ENCODE data around the gene MYCBP2.
"Not testable (repeated sequence)": the region's sequence is repeated elsewhere in the genome, so short reads cannot be mapped to it uniquely, and the experiment has no call there.

The MYCBP2 gene

DNA sequence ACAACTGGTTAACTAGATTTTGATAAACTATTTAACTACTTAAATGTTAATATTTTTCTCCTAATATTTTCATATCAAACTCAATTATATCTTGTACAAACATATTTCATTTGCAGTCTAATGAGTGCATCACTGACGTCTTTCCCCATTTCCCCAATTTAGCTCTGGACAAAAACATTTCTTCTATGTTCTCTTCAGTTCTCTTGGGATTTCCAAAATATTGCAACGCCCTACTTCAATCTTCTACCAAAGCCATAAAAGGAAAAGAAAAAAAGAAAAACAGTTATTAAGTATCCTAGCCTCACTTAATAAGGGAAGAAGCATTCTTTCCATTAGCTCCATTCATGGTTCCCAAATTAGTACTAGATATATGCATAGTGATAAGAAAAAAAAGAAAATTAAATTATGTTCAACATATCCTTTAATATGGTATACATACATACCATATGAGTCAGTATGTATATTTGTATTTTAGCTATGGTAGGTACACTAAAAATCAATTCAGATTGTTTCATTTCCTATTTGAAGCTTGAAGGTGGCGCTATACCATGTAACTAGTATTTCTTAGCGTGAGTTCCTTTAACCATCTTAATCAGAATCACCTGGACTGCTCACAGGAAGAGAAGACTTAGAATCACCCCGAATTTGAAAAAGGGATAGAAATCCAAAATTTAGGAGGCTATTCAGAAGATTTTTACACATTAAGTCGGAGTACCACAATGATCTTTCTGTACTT, 309.8 kb downstream of the MYCBP2 start:
- Mint-ChIP-seq H3K9me3 (ENCODE audit: low read depth) (no peaks in the 10 kb centered on the region), H3K4me3 (no peak overlapping the region), H3K4me1 (ENCODE audit: low read depth) (peaks cover 80% of the 10 kb centered on the region), H3K27ac (peak overlapping the region; percentile 72), H3K27me3 (no peaks in the 10 kb centered on the region), H3K36me3 (peaks cover 14% of the 10 kb centered on the region)

DNA sequence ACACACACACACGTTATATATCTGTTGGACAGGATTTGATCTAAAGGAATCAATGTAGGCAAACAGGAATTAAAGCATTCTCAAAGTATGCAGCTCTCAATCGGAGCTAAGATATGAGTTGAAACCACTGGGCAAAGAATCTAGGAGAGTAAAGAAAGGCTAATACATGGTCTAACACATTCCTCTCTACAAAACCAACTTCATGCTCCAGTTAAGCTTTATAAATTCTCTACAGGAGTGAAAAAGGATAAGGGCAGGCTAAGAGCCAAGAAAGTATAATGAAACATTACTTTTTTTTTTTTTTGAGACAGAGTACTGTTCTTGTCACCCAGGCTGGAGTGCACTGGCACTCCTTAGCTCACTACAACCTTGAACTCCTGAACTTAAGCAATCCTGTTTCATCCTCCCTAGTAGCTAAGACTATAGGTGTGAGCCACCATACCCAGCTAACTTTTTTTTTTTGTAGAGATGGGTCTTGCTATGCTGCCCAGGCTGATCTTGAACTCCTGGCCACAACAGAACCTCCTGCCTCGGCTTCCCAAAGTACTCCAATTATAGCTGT, 310.6 kb downstream of the MYCBP2 start:
- H3K9me3 Mint-ChIP-seq (ENCODE audit: low read depth) = no peaks in the 10 kb centered on the region
- H3K36me3 Mint-ChIP-seq = peaks cover 14% of the 10 kb centered on the region
- no peaks in the 10 kb centered on the region for H3K27me3 Mint-ChIP-seq
- no peak overlapping the region for H3K4me3 Mint-ChIP-seq
- peak overlapping the region; percentile 55 for H3K27ac Mint-ChIP-seq
- H3K4me1 Mint-ChIP-seq (ENCODE audit: low read depth) = peaks cover 75% of the 10 kb centered on the region

DNA sequence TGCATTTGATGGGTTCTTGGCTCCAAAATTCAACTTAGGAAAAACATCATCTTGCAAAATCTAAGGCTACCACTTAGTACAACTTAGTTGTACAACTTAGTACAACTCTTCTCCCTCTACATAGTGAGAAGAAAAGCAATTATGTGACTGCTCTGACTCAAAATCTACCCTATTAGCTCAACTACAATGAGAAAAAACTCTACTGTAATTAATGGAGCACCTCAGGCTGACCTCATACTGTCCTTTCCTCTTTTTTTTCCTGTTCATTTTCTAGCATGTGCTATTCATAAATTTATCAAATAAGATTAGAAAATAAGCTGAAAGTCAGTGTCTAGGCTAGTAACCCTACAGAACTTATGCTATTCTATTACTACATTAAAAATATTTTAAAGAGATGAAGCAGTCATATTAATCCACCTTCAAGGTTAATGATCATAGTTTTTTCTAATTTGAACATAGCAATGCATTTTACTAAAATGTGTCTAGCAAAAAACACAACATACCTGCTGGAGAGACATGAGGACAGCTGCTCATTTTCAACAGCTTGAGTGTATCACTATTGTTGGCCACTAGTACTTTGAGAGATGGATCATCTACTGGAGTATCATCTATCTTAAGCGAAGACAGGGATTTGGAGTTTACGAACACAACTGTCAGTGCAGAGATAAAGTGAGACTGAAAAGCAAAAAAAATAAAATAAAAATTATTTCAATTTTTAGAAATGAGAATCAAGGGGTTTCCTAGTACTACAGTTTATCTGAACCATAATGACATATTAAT, 311.8 kb downstream of the MYCBP2 start:
- no peaks in the 10 kb centered on the region for H3K27me3 Mint-ChIP-seq
- H3K4me1 Mint-ChIP-seq (ENCODE audit: low read depth) = peaks cover 65% of the 10 kb centered on the region
- H3K27ac Mint-ChIP-seq = peak overlapping the region; percentile 64
- peaks cover 14% of the 10 kb centered on the region for H3K36me3 Mint-ChIP-seq
- no peak overlapping the region for H3K4me3 Mint-ChIP-seq
- no peaks in the 10 kb centered on the region for H3K9me3 Mint-ChIP-seq (ENCODE audit: low read depth)

DNA sequence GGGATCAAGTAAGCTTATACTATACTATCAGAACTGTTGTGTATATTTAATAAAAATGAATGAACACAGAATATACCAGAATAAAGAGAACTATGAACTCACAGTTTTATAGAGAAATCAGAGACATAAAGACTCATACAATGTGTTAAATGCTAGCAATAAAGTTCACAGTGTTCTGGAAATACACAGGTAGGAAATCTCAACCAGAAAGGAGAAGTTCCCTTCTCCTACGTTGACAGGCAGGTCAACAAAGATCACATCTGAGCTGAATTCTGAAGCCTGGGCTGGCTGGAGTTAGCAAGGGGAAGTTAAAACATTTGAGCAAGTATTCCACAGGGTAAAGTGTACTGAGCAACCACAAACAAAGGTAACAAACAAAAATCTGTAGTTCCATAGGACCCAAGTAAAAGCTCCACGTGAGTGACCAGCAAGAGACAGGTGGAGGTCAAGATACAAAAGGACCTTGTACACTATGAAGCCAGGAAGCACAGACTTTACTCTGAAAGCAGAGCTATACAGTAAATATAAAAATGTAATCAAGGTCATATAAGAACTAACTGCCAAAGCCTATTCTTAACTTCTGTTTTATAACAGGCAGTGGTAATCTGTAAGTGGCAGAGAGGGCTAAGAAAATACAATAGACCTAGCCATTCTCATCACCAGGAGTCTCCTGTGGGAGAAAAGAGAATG, 312.9 kb downstream of the MYCBP2 start:
- Mint-ChIP-seq H3K27me3 (no peaks in the 10 kb centered on the region), H3K9me3 (ENCODE audit: low read depth) (no peaks in the 10 kb centered on the region), H3K4me3 (no peak overlapping the region), H3K27ac (peak overlapping the region; percentile 64), H3K36me3 (peaks cover 21% of the 10 kb centered on the region), H3K4me1 (ENCODE audit: low read depth) (peaks cover 64% of the 10 kb centered on the region)

DNA sequence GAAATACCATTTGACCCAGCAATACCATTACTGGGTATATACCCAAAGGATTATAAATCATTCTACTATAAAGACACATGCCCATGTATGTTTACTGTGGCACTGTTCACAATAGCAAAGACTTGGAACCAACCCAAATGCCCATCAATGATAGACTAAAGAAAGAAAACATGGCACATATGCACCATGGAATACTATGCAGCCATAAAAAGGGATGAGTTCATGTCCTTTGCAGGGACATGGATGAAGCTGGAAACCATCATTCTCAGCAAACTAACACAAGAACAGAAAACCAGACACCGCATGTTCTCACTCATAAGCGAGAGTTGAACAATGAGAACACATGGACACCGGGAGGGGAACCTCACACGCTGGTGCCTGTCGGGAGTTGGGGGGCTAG, 317.2 kb downstream of the MYCBP2 start:
- H3K4me3 Mint-ChIP-seq = peak overlapping the region; percentile 38

DNA sequence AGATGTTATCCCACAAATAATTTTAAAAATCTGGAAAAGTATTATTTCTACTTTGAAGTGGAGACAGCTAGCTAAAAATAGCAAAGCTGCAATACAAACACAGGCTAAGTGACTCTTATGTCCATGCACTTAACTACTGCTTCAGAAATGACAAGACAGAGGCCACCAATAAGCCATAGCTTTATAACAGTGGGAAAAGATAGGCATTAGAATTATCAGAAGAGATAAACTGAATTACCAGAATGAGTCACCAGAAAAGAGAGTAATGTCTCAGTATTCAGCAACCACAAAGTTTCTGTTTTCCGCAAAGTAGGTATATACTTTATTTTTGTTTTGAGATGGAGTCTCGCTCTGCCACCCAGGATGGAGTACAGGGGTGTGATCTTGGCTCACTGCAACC, 317.9 kb downstream of the MYCBP2 start:
- Mint-ChIP-seq H3K36me3 (peaks cover 10% of the 10 kb centered on the region), H3K27me3 (no peaks in the 10 kb centered on the region), H3K4me3 (no peak overlapping the region), H3K4me1 (ENCODE audit: low read depth) (peaks cover 56% of the 10 kb centered on the region), H3K9me3 (ENCODE audit: low read depth) (no peaks in the 10 kb centered on the region), H3K27ac (peak overlapping the region; percentile 76)

More for the DNA sequence above, 317.2 kb downstream of the MYCBP2 start:
- Mint-ChIP-seq H3K27ac (peak overlapping the region; percentile 76), H3K36me3 (peaks cover 14% of the 10 kb centered on the region), H3K4me1 (ENCODE audit: low read depth) (peaks cover 57% of the 10 kb centered on the region)
- H3K9me3 Mint-ChIP-seq (ENCODE audit: low read depth); H3K27me3 Mint-ChIP-seq: not testable (repeated sequence)

DNA sequence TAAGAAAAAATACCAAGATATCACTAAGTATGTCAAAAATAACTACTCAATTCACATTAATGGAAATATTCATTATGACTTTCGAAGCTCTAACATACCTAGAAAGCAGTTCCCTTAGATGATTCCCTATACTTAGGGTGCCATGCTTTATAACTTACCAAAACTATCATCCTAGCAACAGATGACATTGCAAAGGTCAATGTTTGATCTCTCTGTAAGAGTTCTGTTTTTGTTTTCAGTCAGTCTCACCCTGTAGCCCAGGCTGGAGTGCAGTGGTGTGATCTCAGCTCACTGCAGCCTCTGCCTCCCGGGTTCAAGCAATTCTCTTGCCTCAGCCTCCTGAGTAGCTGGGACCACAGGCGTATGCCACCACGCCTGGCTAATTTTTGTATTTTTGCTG, 318.6 kb downstream of the MYCBP2 start:
- H3K27ac Mint-ChIP-seq = peak overlapping the region; percentile 76
- H3K36me3 Mint-ChIP-seq; H3K9me3 Mint-ChIP-seq (ENCODE audit: low read depth); H3K27me3 Mint-ChIP-seq; H3K4me3 Mint-ChIP-seq: not testable (repeated sequence)
- peaks cover 51% of the 10 kb centered on the region for H3K4me1 Mint-ChIP-seq (ENCODE audit: low read depth)

DNA sequence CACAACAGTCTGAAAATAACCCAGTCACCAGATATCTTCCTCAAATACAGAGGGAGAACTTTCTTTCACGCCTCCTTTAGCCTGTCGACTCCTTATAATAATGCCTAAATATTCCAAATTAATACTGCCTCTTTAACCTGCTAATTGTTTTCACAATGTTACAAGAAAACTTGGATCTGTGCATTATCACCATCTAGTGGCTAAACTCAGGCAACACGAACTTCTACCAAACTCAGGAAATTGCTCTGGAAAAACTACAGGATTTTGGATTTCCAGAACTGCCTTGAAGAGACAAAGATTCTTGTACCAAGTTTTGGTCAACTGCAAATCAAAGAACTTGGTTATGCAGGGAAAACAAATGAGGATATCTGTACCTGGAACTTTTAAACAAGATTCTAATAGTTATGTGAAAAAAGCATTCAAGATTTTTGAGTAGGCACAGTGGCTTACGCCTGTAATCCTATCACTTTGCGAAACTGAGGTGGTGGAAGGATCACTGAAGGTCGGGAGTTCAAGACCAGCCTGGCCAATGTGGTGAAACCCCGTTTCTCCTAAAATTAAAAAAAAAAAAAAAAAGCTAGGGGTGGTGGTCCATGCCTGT, 324.2 kb downstream of the MYCBP2 start:
- no peak overlapping the region for H3K4me3 Mint-ChIP-seq
- H3K4me1 Mint-ChIP-seq (ENCODE audit: low read depth) = peaks cover 52% of the 10 kb centered on the region
- H3K27me3 Mint-ChIP-seq = no peaks in the 10 kb centered on the region
- H3K36me3 Mint-ChIP-seq = peaks cover 4% of the 10 kb centered on the region
- H3K9me3 Mint-ChIP-seq (ENCODE audit: low read depth) = no peaks in the 10 kb centered on the region
- peak overlapping the region; percentile 50 for H3K27ac Mint-ChIP-seq

DNA sequence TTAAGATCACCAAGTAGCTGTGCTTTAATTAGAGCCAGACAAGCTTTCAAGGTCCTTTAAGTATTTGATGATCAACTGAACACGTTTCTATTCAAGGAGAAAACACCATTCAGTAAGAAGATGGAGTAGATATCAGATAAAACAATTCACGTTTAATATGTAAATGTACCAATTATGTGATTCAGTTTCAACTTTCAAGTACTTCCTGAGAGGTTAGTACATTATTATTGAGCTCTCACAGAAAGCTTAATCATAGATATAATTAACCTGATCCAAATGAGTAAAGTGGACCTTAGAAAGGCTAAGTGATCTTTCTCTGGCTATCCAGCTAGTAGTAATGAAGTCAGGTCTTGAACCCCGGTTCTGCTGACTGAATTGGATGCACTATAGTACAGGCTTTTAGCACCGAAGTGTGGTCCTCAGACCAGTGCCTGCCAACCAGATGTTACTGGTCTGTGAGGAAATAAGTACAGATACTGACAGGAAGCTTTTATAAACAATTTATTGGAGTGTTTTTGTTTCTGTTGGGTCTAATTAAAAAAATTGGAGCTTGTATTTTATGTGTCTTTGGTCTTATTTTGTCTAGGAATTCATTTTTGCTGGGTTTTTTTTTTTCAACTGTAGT, 324.8 kb downstream of the MYCBP2 start:
- Mint-ChIP-seq H3K27ac (peak overlapping the region; percentile 86), H3K4me1 (ENCODE audit: low read depth) (peaks cover 47% of the 10 kb centered on the region)

DNA sequence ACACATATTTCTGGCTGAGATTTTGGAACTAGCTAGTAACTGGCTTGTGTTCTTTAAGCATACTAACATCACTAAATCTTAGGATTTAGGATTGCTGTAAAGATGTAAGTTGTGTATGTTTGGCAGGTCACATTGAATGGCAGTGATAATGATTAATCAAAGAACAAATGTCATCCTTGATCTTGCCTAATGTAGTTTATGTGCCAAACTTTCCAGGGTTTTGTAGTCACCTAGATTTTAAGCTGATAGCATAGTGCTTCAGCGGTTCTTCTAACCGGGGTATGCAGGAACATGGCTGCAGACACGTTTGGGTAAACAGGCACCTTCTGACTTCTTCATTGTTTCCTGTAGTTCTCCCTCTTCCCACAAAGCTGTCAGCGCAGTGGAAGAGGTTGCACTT, 325.4 kb downstream of the MYCBP2 start:
- no peaks in the 10 kb centered on the region for H3K9me3 Mint-ChIP-seq (ENCODE audit: low read depth)
- peaks cover 6% of the 10 kb centered on the region for H3K36me3 Mint-ChIP-seq
- H3K4me1 Mint-ChIP-seq (ENCODE audit: low read depth) = peaks cover 45% of the 10 kb centered on the region
- no peak overlapping the region for H3K4me3 Mint-ChIP-seq
- H3K27ac Mint-ChIP-seq = peak overlapping the region; percentile 86
- no peaks in the 10 kb centered on the region for H3K27me3 Mint-ChIP-seq

More for the DNA sequence above, 324.8 kb downstream of the MYCBP2 start:
- H3K4me3 Mint-ChIP-seq = no peak overlapping the region
- peaks cover 4% of the 10 kb centered on the region for H3K36me3 Mint-ChIP-seq
- H3K27me3 Mint-ChIP-seq = no peaks in the 10 kb centered on the region
- no peaks in the 10 kb centered on the region for H3K9me3 Mint-ChIP-seq (ENCODE audit: low read depth)

DNA sequence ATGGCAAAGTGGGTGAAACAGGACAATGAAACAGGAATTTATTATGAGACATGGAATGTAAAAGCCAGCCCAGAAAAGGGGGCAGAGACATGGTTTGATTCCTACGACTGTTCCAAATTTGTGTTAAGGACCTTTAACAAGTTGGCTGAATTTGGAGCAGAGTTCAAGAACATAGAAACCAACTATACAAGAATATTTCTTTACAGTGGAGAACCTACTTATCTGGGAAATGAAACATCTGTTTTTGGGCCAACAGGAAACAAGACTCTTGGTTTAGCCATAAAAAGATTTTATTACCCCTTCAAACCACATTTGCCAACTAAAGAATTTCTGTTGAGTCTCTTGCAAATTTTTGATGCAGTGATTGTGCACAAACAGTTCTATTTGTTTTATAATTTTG, 326.4 kb downstream of the MYCBP2 start:
- H3K4me1 Mint-ChIP-seq (ENCODE audit: low read depth) = peaks cover 48% of the 10 kb centered on the region
- no peak overlapping the region for H3K27ac Mint-ChIP-seq
- H3K4me3 Mint-ChIP-seq = no peak overlapping the region
- H3K36me3 Mint-ChIP-seq = peaks cover 9% of the 10 kb centered on the region
- H3K9me3 Mint-ChIP-seq (ENCODE audit: low read depth) = no peaks in the 10 kb centered on the region
- H3K27me3 Mint-ChIP-seq = no peaks in the 10 kb centered on the region
